Measurements from ENCODE around the gene TIMP3. TPM values are rescaled to one million over a fixed set of nuclear protein-coding genes. Genes with fewer than 3 reads are reported as not detected.
A peak's percentile ranks its signal among the peaks of the same experiment; 100 is the strongest.

TIMP3 gene
- total RNA-seq, 1 donor from 2014 or later: 26.7 TPM

- DNase-seq (ENCODE audit: low spot score): no peak
- ATAC-seq: no peak
Observed at GRCh38 chr22:32785321-32786026, 16.0 kb upstream of the TIMP3 start.

GRCh38 chr22:32786027-32786418, 15.5 kb upstream of the TIMP3 start:
- ATAC-seq (no peak), DNase-seq (ENCODE audit: low spot score) (no peak)

GRCh38 chr22:32788904-32789624, 12.4 kb upstream of the TIMP3 start:
- DNase-seq (ENCODE audit: low spot score): no peak
- ATAC-seq: peak; percentile 40

GRCh38 chr22:32789797-32790620, 11.5 kb upstream of the TIMP3 start:
- DNase-seq (ENCODE audit: low spot score) (no peak), ATAC-seq (peak; percentile 33)

- DNase-seq (ENCODE audit: low spot score) (no peak), ATAC-seq (no peak)
Observed at GRCh38 chr22:32791056-32791455, 10.4 kb upstream of the TIMP3 start.

GRCh38 chr22:32791485-32791884, 10.0 kb upstream of the TIMP3 start:
- no peak for DNase-seq (ENCODE audit: low spot score)
- no peak for ATAC-seq

- ATAC-seq: no peak
Observed at GRCh38 chr22:32793589-32793988, 7.9 kb upstream of the TIMP3 start.

GRCh38 chr22:32794449-32795213, 6.9 kb upstream of the TIMP3 start:
- ATAC-seq (no peak), DNase-seq (ENCODE audit: low spot score) (no peak)

More at GRCh38 chr22:32793589-32793988, 7.9 kb upstream of the TIMP3 start:
- DNase-seq (ENCODE audit: low spot score): no peak

- DNase-seq (ENCODE audit: low spot score): no peak
Observed at GRCh38 chr22:32795214-32795596, 6.3 kb upstream of the TIMP3 start.

GRCh38 chr22:32796865-32797573, 4.5 kb upstream of the TIMP3 start:
- ATAC-seq: peak; percentile 73
- peak; percentile 76 for DNase-seq (ENCODE audit: low spot score)

More at GRCh38 chr22:32795214-32795596, 6.3 kb upstream of the TIMP3 start:
- ATAC-seq: no peak

GRCh38 chr22:32799496-32799895, 2.0 kb upstream of the TIMP3 start:
- DNase-seq (ENCODE audit: low spot score) (no peak), ATAC-seq (no peak)

- ATAC-seq: no peak
- no peak for DNase-seq (ENCODE audit: low spot score)
Observed at GRCh38 chr22:32800158-32800882, 1.2 kb upstream of the TIMP3 start.

- DNase-seq (ENCODE audit: low spot score) (no peak), ATAC-seq (peak; percentile 0)
Observed at GRCh38 chr22:32800994-32801536, 440 bp upstream of the TIMP3 start.

GRCh38 chr22:32802237-32802765, 796 bp downstream of the TIMP3 start:
- ATAC-seq: no peak
- DNase-seq (ENCODE audit: low spot score): no peak

- ATAC-seq (peak; percentile 7), DNase-seq (ENCODE audit: low spot score) (no peak)
Observed at GRCh38 chr22:32803020-32803737, 1.7 kb downstream of the TIMP3 start.

GRCh38 chr22:32803738-32804435, 2.4 kb downstream of the TIMP3 start:
- DNase-seq (ENCODE audit: low spot score) (no peak), ATAC-seq (no peak)

GRCh38 chr22:32804531-32805360, 3.2 kb downstream of the TIMP3 start:
- no peak for DNase-seq (ENCODE audit: low spot score)
- ATAC-seq: no peak
